ENCODE data around the gene DRD5. TPM values are rescaled to one million over a fixed set of nuclear protein-coding genes. Genes with fewer than 3 reads are reported as not detected.

Gene DRD5
- total RNA-seq, 1 donor from 2014 or later, result not detected

DNA sequence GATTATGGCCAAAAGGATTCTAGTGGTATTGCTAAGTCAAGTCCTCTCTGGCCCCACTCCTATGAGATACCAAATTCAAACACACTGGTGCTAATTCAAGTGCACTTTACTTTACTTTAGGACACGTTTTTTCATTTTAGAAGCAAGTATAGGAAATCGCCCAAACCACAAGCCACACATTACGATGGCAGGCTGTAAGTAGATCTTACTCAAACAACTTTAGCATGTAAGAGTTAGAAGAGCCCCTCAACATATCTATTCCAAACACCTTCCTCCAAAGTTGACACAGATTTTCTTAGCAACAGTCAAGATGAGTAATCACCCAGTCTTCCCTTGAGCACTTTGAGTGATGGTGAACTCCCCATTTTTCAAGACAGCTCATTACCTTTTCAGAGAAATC is 43.6 kb downstream of the DRD5 start:
- Histone ChIP-seq H3K4me1 (no peaks in the 10 kb centered on the region), H3K9me3 (no peaks in the 10 kb centered on the region), H3K36me3 (no peaks in the 10 kb centered on the region), H3K27ac (no peak overlapping the region), H3K4me3 (no peak overlapping the region), H3K27me3 (ENCODE audit: low read depth) (no peaks in the 10 kb centered on the region)
- DNase-seq, result no peak
- intact Hi-C loops (cut with DNase I), result no loop called here
- peak; percentile 67 to 69 for ATAC-seq
- TF ChIP-seq CTCF (IDR thresholded peaks at IDR 0.05), result no peak

DNA sequence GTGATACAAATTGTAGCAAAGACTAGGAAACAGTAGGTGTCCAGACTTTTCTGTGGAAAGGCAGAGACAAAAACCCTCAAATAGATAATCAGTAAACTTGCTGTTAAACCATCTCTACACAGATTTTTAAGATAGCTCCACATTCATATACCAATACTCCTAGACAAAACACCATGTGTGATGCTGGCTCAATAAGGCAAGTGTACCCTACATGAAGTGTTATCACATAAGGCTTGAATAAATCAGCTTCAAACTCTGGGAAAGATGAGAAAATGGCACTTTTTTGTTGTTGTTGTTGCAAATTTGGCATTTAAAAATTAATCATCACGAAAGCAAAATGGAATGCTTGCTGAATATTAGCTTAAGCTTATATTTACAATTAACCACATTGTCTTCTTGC is 45.1 kb downstream of the DRD5 start:
- no peak for TF ChIP-seq CTCF (IDR thresholded peaks at IDR 0.05)
- Histone ChIP-seq H3K36me3 (no peaks in the 10 kb centered on the region), H3K9me3 (no peaks in the 10 kb centered on the region), H3K27me3 (ENCODE audit: low read depth) (no peaks in the 10 kb centered on the region), H3K4me3 (no peak overlapping the region), H3K27ac (no peak overlapping the region), H3K4me1 (no peaks in the 10 kb centered on the region)
- DNase-seq (no peak), ATAC-seq (no peak)
- intact Hi-C loops (cut with DNase I), result no loop called here

- TF ChIP-seq CTCF (IDR thresholded peaks at IDR 0.05), result no peak
- Histone ChIP-seq H3K9me3 (no peaks in the 10 kb centered on the region), H3K27ac (no peak overlapping the region), H3K36me3 (no peaks in the 10 kb centered on the region), H3K4me3 (no peak overlapping the region), H3K4me1 (no peaks in the 10 kb centered on the region), H3K27me3 (ENCODE audit: low read depth) (no peaks in the 10 kb centered on the region)
- ATAC-seq (no peak), DNase-seq (no peak)
- intact Hi-C loops (cut with DNase I), result no loop called here
Observed at GRCh38 chr4:9832640-9833039, 51.2 kb downstream of the DRD5 start.

GRCh38 chr4:9833421-9833820 is 52.0 kb downstream of the DRD5 start:
- TF ChIP-seq CTCF (IDR thresholded peaks at IDR 0.05), result no peak
- intact Hi-C loops (cut with DNase I), result no loop called here
- H3K27me3 ChIP-seq (ENCODE audit: low read depth), result no peaks in the 10 kb centered on the region
- no peaks in the 10 kb centered on the region for H3K4me1 ChIP-seq
- no peak overlapping the region for H3K4me3 ChIP-seq
- ATAC-seq (no peak), DNase-seq (no peak)
- no peaks in the 10 kb centered on the region for H3K9me3 ChIP-seq
- H3K36me3 ChIP-seq, result no peaks in the 10 kb centered on the region
- H3K27ac ChIP-seq, result no peak overlapping the region

Other genes starting within 250 kb of the DRD5 start
- 25.2 TPM for gene SLC2A9, start 239.9 kb downstream of the DRD5 start, total RNA-seq